ENCODE measurements around the gene HTT. TPM values are rescaled to one million over a fixed set of nuclear protein-coding genes. Genes with fewer than 3 reads are reported as not detected.

HTT gene
- total and polyA plus RNA-seq, 2 of the 13 experiments (the other 11 are each of a cell fraction or from before 2014, with no cell fraction given), result 17.5 to 19.5 TPM

- H3K9me3 ChIP-seq (ENCODE audit: low read length), result no peaks in the 10 kb centered on the region
- TF ChIP-seq FOXK2 (IDR thresholded peaks at IDR 0.05) (no peak), CENPT (CRISPR knock-in tag; IDR thresholded peaks at IDR 0.05; ENCODE audit: low read depth) (no peak), SYNCRIP (IDR thresholded peaks at IDR 0.05; ENCODE audit: insufficient read depth, low read depth, low read length) (no peak), NFRKB (IDR thresholded peaks at IDR 0.05) (no peak), DMTF1 (CRISPR knock-in tag; IDR thresholded peaks at IDR 0.05) (no peak), GRHL1 (CRISPR knock-in tag; conservative IDR thresholded peaks at IDR 0.05) (no peak), ZFYVE20 (CRISPR knock-in tag; IDR thresholded peaks at IDR 0.05; ENCODE audit: borderline replicate concordance, low read depth) (no peak)
- in situ Hi-C loops (cut with HindIII; ENCODE audit: extremely low pct_ligation_motif_present, low pct_unique_long_range_greater_than_20kb) (no loop called here), intact Hi-C loops (cut with micrococcal nuclease; ENCODE audit: unreplicated experiment) (no loop called here)
- BruUV-seq (replicated peaks), result no TSS peak
- H2AFZ ChIP-seq (ENCODE audit: low read length), result no peak overlapping the region
- no peak overlapping the region for H3K27ac ChIP-seq (ENCODE audit: extremely low read length, insufficient read depth, low read length)
- CTCF ChIA-PET (ENCODE audit: low intra/inter-chr PET ratio, low total read pairs), result interaction anchor here (0.8 to 1.0 kb wide), 2 partner anchors 90 to 92 kb away, joined by 3 to 4 read pairs; no protein-coding TSS in a partner anchor
- H3K9ac ChIP-seq (ENCODE audit: insufficient read depth, low read depth, low read length), result no peak overlapping the region
- H3K4me1 ChIP-seq (ENCODE audit: insufficient read depth, low read length), result peaks cover 41% of the 10 kb centered on the region
- POLR2A ChIA-PET, result no interaction called here
- no peak for ATAC-seq
- H3K79me2 ChIP-seq (ENCODE audit: insufficient read depth, low read length), result no peaks in the 10 kb centered on the region
- no peaks in the 10 kb centered on the region for H3K36me3 ChIP-seq (replicated peaks in 1 of 2; ENCODE audit: control insufficient read depth in 1 of 2, insufficient read depth in 2 of 2, low read length in 2 of 2)
- no peak for DNase-seq (ENCODE audit: low spot score)
- no peak overlapping the region for H3K4me2 ChIP-seq (ENCODE audit: low read depth, low read length)
- no peak overlapping the region for H3K4me3 ChIP-seq (replicated peaks in 1 of 3; ENCODE audit: insufficient read depth in 1 of 3, low read depth in 2 of 3, low read length in 3 of 3)
- FAIRE-seq, result no peak
- no peaks in the 10 kb centered on the region for H4K20me1 ChIP-seq (ENCODE audit: insufficient read depth, low read length)
- WGBS (ENCODE audit: low lambda C conversion rate), result 80% methylated on average over 4 of the region's 4 CpGs
- H3K27me3 ChIP-seq (ENCODE audit: control insufficient read depth in 1 of 2, insufficient read depth in 2 of 2, low read length in 2 of 2), result peaks cover 0 to 8% of the 10 kb centered on the region in 2 experiments; a peak in 1 of 5 replicates
Measured at GRCh38 chr4:3046623-3047022, 27.9 kb upstream of the HTT start.

All from HepG2 (cell line).